Colonic mucosa (tissue), 4 donors: ENCODE data around the gene GTPBP4. TPM values are rescaled to one million over a fixed set of nuclear protein-coding genes. Genes with fewer than 3 reads are reported as not detected.
"Not testable (repeated sequence)": the region's sequence is repeated elsewhere in the genome, so short reads cannot be mapped to it uniquely, and the experiment has no call there.

Experiments
- DNase-seq: peaks from one replicate; pipeline ENCODE4 v3.0.0-alpha.2; 2020
- H3K27ac ChIP-seq: fragments of 200-600 bp; one replicate; pipeline ENCODE4 v1.8.0; 2021
- H3K27me3 ChIP-seq: fragments of 200-600 bp; one replicate; pipeline ENCODE4 v1.8.0; 2021
- H3K36me3 ChIP-seq: fragments of 200-600 bp; one replicate; pipeline ENCODE4 v1.8.0; 2021
- H3K4me1 ChIP-seq: fragments of 200-600 bp; one replicate; pipeline ENCODE4 v1.8.0; 2021; ENCODE audit warnings: mild to moderate bottlenecking
- H3K4me3 ChIP-seq: fragments of 200-600 bp; one replicate; pipeline ENCODE4 v1.8.0; 2021
- H3K9ac ChIP-seq, 2 donors: one replicate each; pipeline ENCODE4 v1.7.0; 2013; ENCODE audit warnings: control low read depth in 2 of 2, low read depth in 2 of 2, low read length in 2 of 2
- H3K9me3 ChIP-seq: fragments of 200-600 bp; one replicate; pipeline ENCODE4 v1.8.0; 2021
- intact Hi-C: fragments of 100-400 bp; cut with DNase I; formaldehyde crosslinking; loops from one replicate; pipeline ENCODE4 v1.14.1; 2022
- total RNA-seq, 2 donors: library from RNA; stranded (reverse); fragmentation: NEBNext Ultra II Directional in 1 of 2; extraction: Animal tissue kit (Norgen Biotek cat#: 25700) in 1 of 2; gene quantifications; one replicate each; pipeline ENCODE4 v1.2.1, GENCODE V29; 2021
- TF ChIP-seq, protein P1 (sequence below): fragments of 200-600 bp; IDR thresholded peaks from one replicate; pipeline ENCODE4 v1.8.0; 2022; ENCODE audit warnings: antibody characterized with exemption, mild to moderate bottlenecking
- donor health status: healthy.
- donor health status: DM: no; HTN: no; CAD: no.
- donor health status: DM: no; HTN: no; CAD: no.

GTPBP4 gene
- total RNA-seq, 2 donors from 2014 or later: 22.4 to 43.6 TPM

DNA sequence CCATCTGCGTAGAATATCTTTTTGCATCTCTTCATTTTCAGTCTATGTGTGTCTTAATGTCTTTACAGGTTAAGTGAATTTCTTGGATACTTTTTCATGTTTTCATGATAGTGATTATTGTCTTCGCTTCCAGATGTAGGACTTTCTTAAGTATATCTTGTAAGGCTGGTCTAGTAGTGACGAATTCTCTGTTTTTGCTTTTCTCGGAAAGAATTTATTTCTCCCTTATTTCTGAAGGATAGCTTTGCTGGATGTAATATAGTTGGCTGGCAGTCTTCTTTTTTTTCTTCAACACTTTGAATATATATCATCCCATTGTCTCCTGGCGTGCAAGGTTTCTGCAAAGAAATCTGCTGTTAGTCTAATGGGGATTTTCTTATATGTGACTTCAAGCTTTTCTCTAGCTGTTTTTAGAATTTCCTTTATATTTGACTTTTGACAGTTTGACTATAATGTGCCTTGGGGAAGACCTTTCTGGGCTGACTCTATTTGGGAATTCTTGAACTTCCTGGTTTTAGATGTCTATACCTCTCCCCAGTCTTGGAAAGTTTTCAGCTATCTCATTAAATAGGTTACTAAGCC is 14.3 kb downstream of the GTPBP4 start:
- H3K9me3 ChIP-seq: no peaks in the 10 kb centered on the region
- TF ChIP-seq, protein P1, sequence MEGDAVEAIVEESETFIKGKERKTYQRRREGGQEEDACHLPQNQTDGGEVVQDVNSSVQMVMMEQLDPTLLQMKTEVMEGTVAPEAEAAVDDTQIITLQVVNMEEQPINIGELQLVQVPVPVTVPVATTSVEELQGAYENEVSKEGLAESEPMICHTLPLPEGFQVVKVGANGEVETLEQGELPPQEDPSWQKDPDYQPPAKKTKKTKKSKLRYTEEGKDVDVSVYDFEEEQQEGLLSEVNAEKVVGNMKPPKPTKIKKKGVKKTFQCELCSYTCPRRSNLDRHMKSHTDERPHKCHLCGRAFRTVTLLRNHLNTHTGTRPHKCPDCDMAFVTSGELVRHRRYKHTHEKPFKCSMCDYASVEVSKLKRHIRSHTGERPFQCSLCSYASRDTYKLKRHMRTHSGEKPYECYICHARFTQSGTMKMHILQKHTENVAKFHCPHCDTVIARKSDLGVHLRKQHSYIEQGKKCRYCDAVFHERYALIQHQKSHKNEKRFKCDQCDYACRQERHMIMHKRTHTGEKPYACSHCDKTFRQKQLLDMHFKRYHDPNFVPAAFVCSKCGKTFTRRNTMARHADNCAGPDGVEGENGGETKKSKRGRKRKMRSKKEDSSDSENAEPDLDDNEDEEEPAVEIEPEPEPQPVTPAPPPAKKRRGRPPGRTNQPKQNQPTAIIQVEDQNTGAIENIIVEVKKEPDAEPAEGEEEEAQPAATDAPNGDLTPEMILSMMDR: no peak

DNA sequence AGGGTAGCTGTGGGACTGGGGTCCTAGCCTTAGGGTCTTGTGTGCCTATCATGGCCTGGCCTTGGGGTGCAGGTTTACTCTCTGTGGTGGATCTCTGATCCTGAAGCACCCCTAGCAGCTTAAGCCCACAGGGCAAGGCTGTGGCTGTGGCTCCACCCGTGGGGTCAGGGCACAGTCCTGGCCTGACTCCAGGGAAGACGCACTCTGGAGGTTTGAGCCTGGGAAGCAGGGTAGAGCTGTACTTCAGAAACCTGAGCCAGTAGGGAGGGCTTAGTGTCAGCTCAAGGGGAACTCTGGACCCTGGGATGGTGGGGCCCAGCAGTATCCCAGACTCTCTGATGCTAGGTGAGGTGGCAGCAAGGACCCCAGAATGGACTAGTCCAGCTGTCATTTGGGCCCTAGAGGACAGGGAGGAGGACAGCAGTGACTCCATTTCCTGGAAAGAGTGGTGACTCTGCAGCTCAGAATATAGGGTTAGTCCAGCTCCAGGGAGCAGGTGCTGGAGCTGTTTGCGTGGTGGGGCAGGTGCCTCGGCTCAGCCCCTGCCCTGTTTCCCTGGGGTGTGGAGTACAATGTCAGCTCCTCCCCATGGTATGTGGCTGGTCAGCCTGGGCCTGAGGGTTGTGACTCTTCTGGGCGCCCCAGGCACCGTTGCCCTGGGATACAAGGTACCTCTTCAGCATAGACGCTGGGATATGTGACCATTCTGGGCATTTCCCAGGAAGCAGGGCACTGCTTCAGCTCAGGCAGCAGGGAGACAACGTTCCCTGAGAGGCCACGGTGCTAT is 15.8 kb downstream of the GTPBP4 start:
- TF ChIP-seq, protein P1: no peak
- DNase-seq: no peak
- Histone ChIP-seq H3K9me3 (no peaks in the 10 kb centered on the region), H3K27ac (no peak overlapping the region), H3K4me1 (no peaks in the 10 kb centered on the region), H3K9ac (no peak overlapping the region), H3K36me3 (peaks cover 23% of the 10 kb centered on the region), H3K27me3 (no peaks in the 10 kb centered on the region), H3K4me3 (no peak overlapping the region)
- intact Hi-C loops: no loop called here

More for the DNA sequence above, 14.3 kb downstream of the GTPBP4 start:
- Histone ChIP-seq H3K36me3 (peaks cover 27% of the 10 kb centered on the region), H3K4me3 (no peak overlapping the region), H3K4me1 (no peaks in the 10 kb centered on the region), H3K9ac (no peak overlapping the region), H3K27ac (no peak overlapping the region), H3K27me3 (no peaks in the 10 kb centered on the region)
- intact Hi-C loops: no loop called here
- DNase-seq: no peak

DNA sequence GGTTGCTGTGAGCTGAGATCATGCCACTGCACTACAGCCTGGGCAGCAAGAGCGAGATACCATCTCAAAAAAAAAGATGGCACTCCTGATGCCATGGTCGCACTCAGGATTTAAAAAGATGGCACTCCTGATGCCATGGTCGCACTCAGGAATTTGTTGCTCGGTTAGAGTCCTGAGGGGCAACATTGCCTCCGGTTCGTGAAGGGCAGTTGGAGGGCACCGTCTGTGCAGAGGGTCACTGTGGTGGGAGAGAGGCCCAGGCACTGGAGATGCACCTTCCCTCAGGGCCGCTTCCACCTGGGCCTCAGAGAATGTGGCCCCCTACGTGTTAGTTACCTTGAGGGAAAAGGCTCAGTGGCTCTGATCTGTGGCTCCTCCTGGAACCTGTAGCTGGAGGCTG is 18.3 kb downstream of the GTPBP4 start:
- Histone ChIP-seq H3K4me3 (no peak overlapping the region), H3K9ac (no peak overlapping the region), H3K4me1 (no peaks in the 10 kb centered on the region), H3K36me3 (peaks cover 13% of the 10 kb centered on the region), H3K27ac (no peak overlapping the region), H3K9me3 (no peaks in the 10 kb centered on the region), H3K27me3 (no peaks in the 10 kb centered on the region)
- TF ChIP-seq, protein P1: no peak
- DNase-seq: no peak
- intact Hi-C loops: no loop called here

DNA sequence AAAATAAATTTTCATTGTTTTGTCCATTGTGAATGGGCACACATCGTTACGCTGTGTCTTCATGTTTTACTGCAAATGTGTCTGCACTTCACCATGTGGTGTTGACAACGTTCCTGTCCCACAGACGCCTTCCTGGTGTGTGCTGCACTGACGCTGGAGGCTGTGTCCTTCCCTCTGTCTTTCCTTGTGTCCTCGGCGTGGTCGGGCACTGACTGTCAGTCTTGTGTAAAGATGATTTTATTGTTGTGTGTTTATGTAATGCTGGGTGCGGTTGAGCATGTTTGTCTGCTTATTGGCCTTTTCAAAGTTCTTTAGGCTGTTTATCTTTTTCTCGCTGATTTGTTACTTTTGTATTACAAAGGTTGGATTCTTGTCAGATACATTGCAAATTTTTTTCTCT is 19.3 kb downstream of the GTPBP4 start:
- peaks cover 19% of the 10 kb centered on the region for H3K36me3 ChIP-seq
- no peak overlapping the region for H3K4me3 ChIP-seq
- no peaks in the 10 kb centered on the region for H3K4me1 ChIP-seq
- no peak overlapping the region for H3K9ac ChIP-seq
- H3K27me3 ChIP-seq: no peaks in the 10 kb centered on the region
- H3K27ac ChIP-seq: no peak overlapping the region
- intact Hi-C loops: no loop called here
- TF ChIP-seq, protein P1: no peak
- no peaks in the 10 kb centered on the region for H3K9me3 ChIP-seq
- DNase-seq: no peak

DNA sequence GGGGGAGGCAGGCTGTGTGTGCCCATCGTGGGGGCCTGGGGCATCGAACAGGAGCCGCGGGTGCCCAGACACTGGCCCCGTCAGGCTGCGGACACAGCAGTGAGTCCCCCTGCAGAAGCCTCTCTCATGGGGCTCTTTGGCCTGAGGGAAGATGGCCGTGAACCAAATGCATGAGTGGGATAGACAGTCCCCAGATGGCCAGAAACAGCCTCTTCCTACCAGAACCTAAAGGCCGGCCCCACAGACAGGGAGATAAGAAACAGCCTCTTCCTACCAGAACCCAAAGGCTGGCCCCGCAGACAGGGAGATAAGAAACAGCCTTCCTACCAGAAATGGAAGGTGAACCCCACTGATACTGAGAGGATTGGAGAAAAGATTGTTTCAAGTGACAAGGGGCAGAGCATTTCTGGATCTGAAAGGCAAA is 20.8 kb downstream of the GTPBP4 start:
- Histone ChIP-seq H3K4me1 (no peaks in the 10 kb centered on the region), H3K27ac (no peak overlapping the region), H3K4me3 (no peak overlapping the region), H3K36me3 (peaks cover 17% of the 10 kb centered on the region), H3K9me3 (no peaks in the 10 kb centered on the region), H3K9ac (no peak overlapping the region), H3K27me3 (no peaks in the 10 kb centered on the region)
- DNase-seq: no peak
- TF ChIP-seq, protein P1: no peak
- intact Hi-C loops: no loop called here

DNA sequence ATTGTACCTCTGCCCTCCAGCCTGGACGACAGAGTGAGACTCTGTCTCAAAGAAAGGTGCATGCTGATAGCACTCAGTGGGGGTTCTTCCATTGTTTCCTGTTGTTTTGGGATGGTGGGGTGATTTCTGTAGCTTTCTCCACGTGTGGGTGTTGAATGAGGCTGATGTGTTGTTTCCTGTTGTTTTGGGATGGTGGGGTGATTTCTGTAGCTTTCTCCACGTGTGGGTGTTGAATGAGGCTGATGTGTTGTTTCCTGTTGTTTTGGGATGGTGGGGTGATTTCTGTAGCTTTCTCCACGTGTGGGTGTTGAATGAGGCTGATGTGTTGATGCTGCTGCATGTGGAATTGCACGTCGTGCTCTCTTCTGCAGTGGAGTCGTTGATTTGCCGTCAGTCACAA is 21.7 kb downstream of the GTPBP4 start:
- DNase-seq, H3K9me3 ChIP-seq, H3K27ac ChIP-seq, intact Hi-C loops, H3K4me3 ChIP-seq, H3K27me3 ChIP-seq, H3K4me1 ChIP-seq, H3K36me3 ChIP-seq, H3K9ac ChIP-seq: not testable (repeated sequence)
